Amniotic stem cell (primary cell): Measurements from ENCODE around the gene TMEM132D.
A peak's percentile ranks its signal among the peaks of the same experiment; 100 is the strongest.

Source experiments
- DNase-seq: peaks from one replicate; lab custom pipeline; 2025; lab: John Stamatoyannopoulos, UW

The TMEM132D gene

DNA sequence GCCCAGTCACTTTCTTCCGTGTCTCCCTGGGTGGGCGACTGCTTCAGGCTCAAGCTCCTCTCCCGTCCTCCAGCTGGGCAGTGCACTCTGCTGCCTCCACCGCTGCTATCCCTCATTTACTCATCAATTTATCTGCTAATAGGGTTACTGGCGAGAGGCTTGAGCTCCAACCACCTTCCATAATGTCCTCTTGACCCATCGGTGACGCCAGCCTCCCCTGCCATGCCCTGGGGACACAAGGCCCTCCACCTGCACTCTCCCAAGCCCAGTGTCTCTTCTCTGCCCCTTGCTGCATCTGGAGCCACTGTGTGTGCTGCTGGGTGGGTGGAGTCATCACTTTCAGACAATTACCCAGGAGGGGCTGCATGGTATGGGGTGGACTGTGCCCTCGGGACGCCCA, 78.5 kb downstream of the TMEM132D start:
- DNase-seq, result no peak

DNA sequence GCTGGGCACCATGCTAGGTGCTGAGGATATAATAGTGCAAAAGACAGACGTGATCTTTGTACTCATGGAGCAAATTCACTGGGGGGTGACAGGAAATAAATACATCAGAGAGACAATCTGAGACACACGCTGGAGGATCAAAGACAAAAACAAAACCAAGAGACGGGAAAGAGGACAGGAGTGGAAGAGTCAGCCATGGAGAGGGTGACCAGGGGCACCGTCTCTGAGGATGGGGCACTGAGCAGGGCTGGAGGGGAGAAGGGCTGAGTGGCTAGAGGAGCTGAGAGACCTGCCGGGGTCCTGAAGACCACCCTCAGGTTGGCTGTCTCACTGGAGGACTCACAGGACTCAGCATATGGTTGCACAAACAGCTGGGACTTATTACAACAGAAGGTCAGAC, 81.9 kb downstream of the TMEM132D start:
- DNase-seq, result no peak

DNA sequence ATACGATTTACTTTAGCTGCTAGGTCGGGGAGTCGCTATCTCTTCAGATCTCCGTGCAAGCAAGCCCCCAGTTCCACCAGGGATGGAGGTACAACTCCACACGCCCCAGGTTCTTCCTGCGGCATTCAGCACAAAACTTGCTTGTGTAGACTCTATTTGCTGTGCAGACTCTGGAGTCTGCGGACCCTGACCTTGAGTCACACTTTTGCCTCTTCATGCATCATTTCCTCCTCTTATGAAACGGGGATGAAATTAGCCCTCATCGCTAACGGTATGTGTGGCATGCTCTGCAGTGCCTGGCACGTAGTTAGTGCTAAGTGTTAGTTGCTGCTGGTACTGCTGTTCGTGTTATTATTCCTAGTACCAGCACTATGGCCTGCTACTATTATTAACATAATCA, 84.4 kb downstream of the TMEM132D start:
- no peak for DNase-seq

DNA sequence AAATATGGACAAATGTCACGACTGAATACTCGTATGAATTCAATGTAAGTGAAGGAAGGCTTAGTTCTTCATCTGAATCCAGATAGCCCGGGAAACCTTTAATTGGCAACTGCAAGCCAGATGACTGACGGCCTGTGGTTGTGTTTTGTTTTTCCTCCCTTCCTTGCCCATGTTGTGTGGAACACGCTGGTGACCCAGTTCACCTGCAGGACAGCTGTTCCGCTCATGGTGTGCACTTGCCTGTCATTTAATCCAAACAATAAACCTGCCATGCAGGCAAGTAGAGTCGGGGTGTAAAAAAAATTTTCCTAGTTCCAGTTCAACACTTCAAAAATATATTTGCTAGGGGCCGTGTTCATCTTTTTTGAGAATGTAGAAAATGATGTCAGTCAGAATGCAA, 88.0 kb downstream of the TMEM132D start:
- DNase-seq, result no peak

DNA sequence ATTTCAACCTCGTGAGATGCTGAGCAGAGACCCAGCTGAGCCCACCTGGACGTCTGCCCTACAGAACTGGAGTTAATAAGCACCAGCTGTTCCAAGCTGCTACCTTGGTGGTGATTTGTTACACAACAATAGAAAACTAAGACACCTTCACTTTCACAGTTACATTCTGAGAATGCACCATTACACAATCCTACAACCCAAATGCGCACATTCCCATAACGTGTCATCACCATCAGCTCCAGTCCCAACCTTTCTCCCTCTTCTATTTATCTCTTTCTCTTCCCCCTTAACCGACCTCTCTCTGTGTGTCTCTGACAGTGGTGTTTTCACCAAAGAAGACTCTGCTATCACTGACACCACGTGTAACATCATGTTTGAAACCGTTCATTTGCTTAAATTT, 91.9 kb downstream of the TMEM132D start:
- no peak for DNase-seq

DNA sequence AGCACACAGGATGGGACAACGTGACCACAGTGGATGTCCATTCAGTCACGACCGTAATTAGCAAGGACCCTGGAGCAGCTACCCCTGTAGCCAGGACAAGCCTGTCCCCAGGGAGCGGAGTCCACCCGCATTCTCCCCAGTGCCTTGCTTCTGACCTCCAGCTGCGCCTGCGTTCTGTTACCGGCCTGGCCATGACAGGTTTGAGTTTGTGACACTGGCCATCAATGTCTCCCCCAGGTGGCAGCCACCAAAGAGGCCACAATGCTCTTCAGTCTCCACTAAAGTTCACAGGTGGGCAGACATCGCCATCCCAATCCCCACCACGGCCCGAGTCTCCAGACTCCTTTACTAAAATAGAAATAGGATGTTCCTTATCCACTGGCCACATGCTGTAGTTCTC, 96.7 kb downstream of the TMEM132D start:
- DNase-seq, result no peak

DNA sequence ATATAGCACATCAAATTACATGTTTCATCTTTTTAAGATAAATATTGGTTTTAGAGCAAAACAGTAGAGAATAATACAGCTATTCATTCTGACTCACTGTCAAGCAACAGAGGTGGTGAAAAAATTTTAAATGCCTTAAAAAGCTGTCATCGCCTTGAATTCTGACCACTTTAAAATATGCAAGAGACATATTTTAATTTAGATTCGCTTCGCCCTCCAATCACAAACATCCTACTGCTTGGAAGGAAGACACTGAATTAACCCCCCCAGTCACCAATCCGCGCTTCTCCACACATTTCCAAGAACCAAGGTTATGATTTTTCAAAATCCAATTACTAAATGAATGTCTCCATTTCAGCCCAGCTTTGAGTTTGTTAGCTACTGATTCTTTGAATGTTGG, 112.4 kb downstream of the TMEM132D start:
- DNase-seq, result no peak

DNA sequence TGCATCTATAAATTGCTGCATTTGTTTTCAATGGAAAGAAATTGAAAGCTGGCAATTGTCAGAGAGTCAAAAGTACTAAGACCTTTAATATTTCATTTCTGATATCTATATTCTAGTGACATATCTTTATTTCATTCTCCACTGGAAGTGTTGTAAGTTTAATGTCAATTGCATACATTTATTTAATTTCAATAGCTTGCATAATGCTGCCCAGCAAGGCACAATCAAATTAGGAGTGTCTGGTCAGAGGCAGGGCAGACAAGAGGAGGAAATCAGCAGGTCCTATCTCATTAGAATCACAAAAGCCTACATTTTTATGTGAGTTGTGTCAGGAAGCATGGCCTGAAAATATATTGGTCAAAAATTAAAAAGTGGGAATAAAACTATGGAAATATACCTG, 112.9 kb downstream of the TMEM132D start:
- no peak for DNase-seq

DNA sequence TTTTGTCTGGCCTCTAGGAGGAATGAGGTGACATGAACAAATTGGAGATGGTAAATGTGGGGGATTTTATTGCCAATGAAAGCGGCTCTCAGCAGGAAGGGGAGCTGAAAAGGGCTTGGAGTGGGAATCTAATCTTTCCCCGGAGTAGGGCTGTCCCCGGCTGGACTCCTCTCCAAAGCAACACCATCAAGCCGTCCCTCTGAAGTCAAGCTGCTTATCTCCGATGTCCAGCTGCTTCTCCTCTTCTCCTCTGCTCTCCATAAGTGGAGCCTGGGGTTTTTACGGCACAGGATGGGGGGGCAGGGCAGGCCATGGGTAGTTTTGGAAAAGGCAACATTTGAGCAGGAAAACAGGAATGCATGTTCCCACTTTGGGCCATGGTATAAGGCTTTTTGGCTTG, 113.5 kb downstream of the TMEM132D start:
- DNase-seq, result no peak

DNA sequence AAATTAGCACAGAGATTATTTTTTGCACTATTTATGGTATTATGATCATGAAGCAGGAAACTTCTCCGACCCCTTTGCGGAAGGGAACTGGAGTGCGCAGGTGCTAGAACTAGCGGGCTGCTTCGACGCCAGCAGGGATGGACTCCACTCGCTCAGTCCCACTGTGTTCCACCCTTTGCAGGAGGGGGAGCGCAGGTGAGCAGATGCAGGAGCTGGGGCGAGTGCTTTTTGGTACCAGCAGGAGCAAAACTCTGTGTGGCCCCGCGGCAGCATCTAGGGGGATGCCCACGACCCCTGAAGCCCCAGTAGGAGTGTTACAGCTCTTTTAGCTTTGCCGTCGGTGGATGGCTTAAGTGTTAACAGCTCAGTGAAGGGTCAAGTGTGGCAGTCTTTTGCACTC, 113.9 kb downstream of the TMEM132D start:
- no peak for DNase-seq

DNA sequence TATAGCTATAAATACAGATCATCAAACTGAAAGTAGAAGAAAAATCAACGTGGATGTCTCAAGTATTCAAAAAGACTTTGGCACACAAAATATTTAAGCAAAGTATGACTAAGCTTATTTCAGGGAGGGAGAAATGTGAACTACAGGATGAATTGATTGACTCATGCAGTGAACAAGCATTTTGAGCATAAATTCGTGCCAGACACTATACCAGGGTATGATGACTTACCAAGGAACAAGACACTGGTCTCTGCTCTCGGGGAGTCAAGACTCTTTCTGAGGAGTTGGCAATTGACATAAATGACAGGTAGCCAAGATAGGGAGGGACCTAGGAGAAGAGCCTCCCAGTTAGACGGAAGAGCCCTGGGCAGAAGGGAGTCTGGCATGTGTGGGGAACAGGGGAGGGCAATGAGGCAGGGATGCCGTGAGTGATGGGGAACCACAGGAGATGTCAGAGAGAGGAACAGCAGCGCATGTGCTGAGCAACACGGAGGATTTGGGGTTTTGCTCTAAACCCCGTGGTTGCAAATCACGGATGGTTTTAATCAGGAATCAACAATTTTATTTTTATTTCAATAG, 115.2 kb downstream of the TMEM132D start:
- peak; percentile 79 for DNase-seq

DNA sequence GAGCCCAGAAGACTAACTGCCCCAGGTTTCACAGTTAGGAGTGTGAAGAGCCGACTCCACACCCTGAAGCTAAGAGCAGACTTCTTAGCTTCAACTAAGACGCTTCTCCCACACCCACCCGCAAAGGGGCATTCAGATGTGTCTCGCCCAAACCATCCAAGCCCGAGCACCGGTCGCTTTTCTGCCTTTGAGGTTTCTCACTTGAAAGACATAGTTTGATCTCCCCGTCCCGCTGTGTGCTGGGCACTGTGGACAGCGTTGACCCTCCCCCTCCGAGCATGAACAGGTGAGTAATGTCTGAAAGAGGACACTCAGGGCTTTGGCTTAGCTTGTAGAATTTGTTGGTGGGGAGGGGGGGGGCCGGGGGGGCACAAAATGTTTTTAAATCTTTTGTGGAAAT, 123.8 kb downstream of the TMEM132D start:
- no peak for DNase-seq

DNA sequence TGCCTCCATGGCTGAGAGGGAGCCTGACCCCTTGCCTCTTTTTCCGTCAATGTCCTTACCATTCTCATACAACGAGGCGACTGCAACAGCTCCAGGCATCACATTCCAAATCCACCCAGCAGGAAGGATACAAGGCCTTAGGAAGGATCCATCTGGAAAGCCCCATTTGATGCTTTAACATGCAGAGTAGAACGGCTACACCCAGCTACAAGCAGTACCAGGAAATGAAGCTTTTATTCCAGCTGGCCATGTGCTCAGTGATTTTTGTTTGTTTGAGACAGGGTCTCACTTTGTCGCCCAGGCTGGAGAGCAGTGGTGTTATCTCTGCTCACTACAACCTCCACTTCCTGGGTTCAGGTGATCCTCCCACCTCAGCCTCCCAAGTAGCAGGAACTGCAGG, 124.8 kb downstream of the TMEM132D start:
- no peak for DNase-seq

DNA sequence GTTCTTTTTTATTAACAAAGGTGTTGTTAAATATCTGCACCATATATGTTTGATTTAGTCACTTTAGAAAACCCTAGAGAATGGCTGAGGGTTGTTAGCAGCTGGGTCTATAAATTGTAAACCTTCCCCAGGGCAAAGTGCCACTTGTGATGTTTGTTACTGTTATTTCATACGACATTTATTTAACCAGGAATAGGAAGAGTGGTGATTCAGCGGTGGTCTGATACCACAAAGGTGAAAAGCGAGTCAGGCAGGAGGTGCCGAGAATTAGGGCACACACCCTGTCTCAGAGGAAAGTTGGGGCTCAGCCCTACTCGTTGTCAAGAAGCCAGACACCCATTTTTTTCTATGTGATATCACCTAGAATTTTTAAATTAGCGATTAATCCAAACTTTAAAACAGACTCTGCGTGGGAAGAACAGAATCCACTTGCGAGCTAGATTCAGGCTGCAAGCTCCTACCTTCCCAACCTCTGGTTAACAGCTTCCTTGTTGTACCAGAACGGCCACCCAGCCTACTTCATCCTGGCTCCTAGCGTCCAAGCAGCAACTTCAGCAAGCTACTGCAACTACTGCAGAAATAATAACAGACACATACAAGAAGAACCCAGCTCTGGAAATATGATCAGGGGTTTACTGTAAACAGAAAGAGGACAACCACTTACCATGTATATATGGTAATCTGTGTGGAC, 126.7 kb downstream of the TMEM132D start:
- no peak for DNase-seq

DNA sequence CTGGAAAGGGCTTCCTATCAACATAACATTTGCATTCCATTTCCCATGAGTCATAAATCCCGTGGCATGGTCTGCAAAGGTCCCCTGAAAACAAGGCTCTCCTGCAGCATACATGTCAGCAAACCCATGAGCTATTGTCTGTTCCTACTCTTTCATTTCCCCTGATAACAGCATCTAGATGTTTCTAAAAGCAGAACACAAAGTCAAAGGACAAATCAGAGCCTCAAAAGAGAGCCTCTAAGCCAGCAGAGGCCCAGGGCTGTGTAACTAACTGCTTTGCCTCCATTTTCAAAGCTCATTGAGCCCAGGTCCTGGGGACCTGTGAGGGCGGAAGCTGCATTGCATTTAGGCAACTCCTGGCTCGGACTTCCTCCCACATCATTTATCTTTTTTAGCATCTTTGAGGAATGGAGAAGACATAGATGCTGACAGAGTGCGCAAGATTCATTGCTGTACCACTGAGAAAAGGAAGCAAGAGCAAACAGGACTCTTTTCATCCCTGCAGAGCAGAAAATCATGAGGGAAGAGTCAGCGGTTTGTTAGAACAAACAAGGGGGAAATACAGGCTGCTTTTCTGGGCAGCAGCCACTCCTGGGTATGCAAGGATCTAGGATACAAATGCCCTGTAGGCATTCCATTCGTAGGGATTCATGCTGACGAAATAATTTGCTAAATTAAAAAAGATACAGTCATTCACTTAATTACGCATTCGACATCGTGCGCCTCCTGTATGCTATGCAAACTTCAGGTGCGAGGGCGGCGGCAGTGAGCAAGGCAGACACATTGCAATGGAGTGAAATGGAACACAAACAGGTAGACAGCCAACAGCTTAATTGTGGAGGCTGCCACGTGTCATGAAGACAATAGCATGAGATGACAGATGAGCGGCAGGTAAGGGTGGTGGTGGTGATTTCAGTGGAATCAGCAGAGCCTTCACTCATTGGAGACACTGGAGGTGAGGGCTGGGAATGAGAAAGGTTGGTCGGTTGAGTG, 131.0 kb downstream of the TMEM132D start:
- DNase-seq, result peak; percentile 39

DNA sequence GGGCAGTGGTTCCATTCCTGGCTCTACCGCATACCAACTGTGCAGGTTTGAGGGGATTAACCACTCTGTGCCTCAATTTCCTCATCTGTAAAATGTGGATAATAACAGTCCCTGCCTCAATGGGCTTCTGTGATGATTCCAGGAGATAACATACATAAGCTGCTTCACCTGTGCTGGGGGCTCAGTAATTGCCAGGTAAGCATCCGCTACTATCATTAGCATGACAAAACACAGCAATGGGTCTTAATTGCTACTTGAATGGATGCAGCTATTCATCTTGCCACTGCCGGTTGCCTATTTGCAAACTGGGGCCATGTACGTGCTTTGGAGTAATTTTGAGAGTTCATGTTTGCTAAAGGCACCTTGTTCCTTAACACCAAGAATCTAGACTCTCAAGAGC, 132.6 kb downstream of the TMEM132D start:
- no peak for DNase-seq

DNA sequence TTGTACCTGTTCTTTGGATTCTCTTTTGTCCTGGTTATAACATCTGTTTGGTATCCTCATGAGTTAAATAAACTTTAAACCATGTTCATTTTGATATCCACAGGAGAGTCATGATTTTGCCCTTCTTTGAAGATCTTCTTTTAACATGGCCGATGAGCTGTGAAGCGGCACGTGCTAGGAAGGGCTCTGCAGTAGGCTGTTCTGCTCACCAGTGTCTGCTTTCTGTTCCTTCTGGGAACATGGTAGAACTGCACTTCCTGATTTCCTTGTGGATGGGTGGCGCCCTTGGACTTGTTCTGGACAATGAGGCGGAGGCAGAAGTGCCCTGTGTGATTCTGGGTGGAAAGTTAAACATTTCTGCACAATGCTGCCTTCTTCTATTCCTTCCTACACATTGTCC, 138.1 kb downstream of the TMEM132D start:
- no peak for DNase-seq

DNA sequence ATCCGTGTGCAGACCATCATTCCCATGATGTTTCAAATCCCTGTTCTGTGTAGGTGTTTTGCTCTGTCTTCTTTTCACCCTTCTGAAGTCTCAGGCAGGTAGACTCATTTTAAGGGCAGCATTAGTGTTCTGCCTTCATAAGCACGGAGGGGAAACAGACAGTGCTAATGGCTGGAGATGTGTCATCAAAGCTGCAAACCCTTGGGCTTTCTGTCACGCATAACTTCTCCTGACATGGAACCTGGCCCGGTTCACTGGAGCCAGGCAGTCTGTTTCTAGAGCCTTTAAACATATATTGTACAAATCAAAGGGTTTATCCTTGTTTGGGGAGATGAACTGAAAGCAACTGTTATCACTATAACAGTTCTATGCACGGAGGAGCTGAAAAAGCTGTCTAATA, 141.4 kb downstream of the TMEM132D start:
- no peak for DNase-seq

DNA sequence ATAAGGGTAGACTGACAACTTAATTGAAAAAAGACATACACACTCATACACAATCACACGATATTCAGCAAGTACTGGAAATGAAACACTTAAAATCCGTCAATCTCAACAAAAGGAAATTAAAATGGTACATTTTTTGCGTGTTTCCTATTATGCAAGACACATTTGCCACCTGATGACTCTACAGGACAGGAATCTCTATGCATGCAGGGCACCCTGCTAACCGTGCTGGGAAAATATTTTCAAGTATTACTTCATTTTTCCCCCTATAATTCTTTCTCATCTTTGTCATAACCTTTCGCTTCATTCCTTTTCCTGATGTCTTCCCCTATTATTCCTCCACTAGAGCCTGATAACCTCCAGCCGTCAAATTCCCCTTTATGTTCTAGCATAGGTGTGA, 150.2 kb downstream of the TMEM132D start:
- DNase-seq, result peak; percentile 66

DNA sequence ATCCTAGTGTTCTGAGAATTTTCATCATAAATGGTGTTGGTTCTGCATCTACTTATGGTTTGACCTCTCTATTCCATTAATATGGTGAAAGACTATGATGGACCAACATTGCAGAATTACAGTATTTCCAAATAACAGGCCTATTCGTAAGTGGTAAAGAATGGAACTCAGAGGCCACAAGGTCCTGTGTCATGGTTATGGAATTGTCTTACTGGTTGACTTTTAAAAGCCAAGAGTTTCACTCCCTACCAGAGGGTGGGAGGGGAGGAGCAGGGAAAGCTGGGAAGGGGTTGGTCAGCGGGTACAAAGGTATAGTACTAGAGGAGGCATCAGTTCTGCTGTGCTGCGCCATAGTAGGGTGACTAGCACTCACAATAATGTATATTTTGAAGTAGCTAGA, 153.4 kb downstream of the TMEM132D start:
- DNase-seq, result no peak

DNA sequence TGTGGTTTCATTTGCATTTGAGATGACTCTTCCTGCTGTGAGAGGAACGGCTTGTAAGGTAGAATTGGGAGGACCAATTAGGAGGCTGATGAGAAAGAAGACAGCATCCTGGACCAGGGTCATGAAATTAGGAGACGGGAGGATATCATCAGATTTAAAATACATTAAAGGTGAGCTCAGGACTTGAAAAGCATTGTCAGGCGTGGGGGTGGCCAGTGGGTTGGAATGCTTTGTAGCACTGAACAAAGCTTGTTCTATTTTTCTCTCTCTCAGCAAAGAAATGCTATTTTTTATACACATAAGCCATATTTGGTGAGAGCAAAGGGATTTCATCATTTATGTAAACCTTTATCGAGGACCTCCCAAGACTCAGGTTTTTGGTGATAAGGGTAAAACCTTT, 157.5 kb downstream of the TMEM132D start:
- no peak for DNase-seq

DNA sequence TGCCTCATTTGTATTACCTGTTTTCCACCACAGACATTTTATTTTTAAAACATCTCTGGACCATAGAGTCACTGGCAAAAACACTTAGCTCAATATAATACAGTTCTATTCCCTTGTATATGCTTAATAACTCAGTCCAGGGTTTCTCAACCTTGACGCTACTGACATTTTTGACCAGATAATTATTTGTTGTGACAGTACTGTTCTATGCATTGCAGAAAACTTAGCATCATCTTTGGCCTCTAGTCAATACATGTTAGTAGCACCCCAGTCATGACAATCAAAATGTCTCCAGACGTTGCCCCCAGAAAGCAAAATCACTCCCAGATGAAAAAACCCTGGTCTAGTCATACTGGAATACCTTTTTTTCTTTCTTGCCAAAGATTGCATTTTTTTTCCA, 174.7 kb downstream of the TMEM132D start:
- no peak for DNase-seq

DNA sequence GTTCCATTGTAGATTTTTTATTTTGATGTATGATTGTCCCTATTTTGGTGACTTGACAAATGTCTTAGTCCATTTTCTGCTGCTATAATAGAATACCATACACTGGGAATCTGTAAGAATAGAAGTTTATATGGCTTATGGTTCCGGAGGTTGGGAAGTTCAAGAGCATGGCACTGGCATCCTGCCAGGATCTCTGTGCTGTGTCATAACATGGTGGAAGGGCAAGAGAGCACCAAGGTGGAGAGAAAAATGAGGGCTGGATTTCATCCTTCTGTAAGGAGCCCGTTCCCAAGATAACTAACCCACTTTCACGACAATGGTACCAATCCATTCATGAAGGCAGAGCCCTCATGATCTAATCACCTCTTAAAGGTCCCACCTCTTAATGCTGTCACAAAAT, 176.7 kb downstream of the TMEM132D start:
- DNase-seq, result no peak
